Measurements from ENCODE around the gene DNAJA3.

GRCh38 chr16:4389051-4389955, 36.4 kb upstream of the DNAJA3 start:
- TF ChIP-seq CTCF (conservative IDR thresholded peaks at IDR 0.05; ENCODE audit: low read depth, low read length) = no peak
- no peak for TF ChIP-seq EZH2 (IDR thresholded peaks at IDR 0.05; ENCODE audit: borderline replicate concordance, low read depth, low read length, poor library complexity, severe bottlenecking)
